Measurements from ENCODE around the gene PSD. TPM values are rescaled to one million over a fixed set of nuclear protein-coding genes. Genes with fewer than 3 reads are reported as not detected.

The PSD gene
- total and polyA plus RNA-seq, 9 of the 15 experiments (the other 6 are each of a cell fraction or from before 2014, with no cell fraction given), result 0.11 to 1.7 (median 0.54) TPM; not detected in 2

DNA sequence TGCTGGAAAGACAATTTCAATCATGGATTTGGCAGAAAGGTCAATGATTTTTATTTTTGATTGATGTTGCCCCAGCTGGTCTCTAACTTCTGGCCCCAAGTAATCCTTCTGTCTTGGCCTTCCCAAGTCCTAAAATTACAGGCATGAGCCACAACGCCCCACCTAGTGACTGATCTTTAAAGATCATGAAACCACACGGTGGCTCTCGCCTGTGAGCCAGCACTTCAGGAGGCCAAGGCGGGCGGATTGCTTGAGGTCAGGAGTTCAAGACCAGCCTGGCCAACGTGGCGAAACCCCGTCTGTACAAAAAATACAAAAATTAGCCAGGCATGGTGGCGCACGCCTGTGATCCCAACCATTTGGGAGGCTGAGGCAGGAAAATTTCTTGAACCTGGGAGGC lies 45.4 kb upstream of the PSD start (continued):
- TF ChIP-seq ZNF592 (IDR thresholded peaks at IDR 0.05) (no peak), CREM (IDR thresholded peaks at IDR 0.05; ENCODE audit: low read depth) (0 out of 2 replicates have a peak, but pooled peaks have one; percentile 13)

GRCh38 chr10:102462512-102463054 lies 44.0 kb upstream of the PSD start:
- FAIRE-seq (no peak), ATAC-seq (no peak), DNase-seq (ENCODE audit: extremely low read depth in 1 of 4, low spot score in 3 of 4) (no peak)
- Histone ChIP-seq H2AFZ (ENCODE audit: low read depth, low read length) (no peak overlapping the region), H3K4me2 (ENCODE audit: insufficient read depth, low read length) (no peak overlapping the region), H4K20me1 (replicated peaks; ENCODE audit: control insufficient read depth, insufficient read depth, low read length) (no peaks in the 10 kb centered on the region), H3K4me1 (replicated peaks in 1 of 2; ENCODE audit: control insufficient read depth in 2 of 2, insufficient read depth in 2 of 2, low read length in 2 of 2) (peaks cover 22 to 26% of the 10 kb centered on the region in 2 experiments), H3K36me3 (ENCODE audit: control insufficient read depth, insufficient read depth, low read length) (no peaks in the 10 kb centered on the region), H3K9me1 (ENCODE audit: control insufficient read depth, insufficient read depth, low read length) (no peaks in the 10 kb centered on the region), H3K79me2 (ENCODE audit: control insufficient read depth, insufficient read depth, low read length) (no peaks in the 10 kb centered on the region), H3K4me3 (no peak overlapping the region), H3K27me3 (ENCODE audit: control insufficient read depth in 2 of 2, insufficient read depth in 2 of 2, low read length in 2 of 2) (no peaks in the 10 kb centered on the region), H3K27ac (ENCODE audit: extremely low read depth, low read depth, low read length) (no peak overlapping the region), H3K9ac (ENCODE audit: insufficient read depth in 1 of 2, low read depth in 2 of 2, low read length in 2 of 2) (peak overlapping the region in 1 of 2 experiments; percentile 71; a peak in 1 of 4 replicates), H3K9me3 (replicated peaks; ENCODE audit: control insufficient read depth, insufficient read depth, low read depth, low read length) (no peaks in the 10 kb centered on the region)
- 53% methylated on average over 6 of the region's 6 CpGs for WGBS (ENCODE audit: insufficient coverage, low coverage, missing lambda C conversion rate)
- in situ Hi-C loops (cut with MboI) (no loop called here), intact Hi-C loops (cut with micrococcal nuclease) (loop anchor here (5.0 kb wide), 1 partner anchor 40 kb away; the partner anchor contains the start of gene FBXL15)
- no peak for TF ChIP-seq KDM2B (CRISPR knock-in tag; IDR thresholded peaks at IDR 0.05)
- 0 out of 2 replicates have a peak, but pooled peaks have one; percentile 38 for TF ChIP-seq NR1H2 (CRISPR knock-in tag; IDR thresholded peaks at IDR 0.05)
- CTCF ChIA-PET (ENCODE audit: low intra/inter-chr PET ratio), result no interaction called here
- POLR2A ChIA-PET, result interaction anchor here (0.6 to 4.2 kb wide), 5 partner anchors 11 to 41 kb away, joined by 4 to 24 read pairs (median 7); partner anchors contain the start of genes C10orf95 and CUEDC2
- no TSS peak for BruUV-seq (replicated peaks)
